ENCODE results near the gene NBR1. TPM values are rescaled to one million over a fixed set of nuclear protein-coding genes. Genes with fewer than 3 reads are reported as not detected.

The NBR1 gene
- total RNA-seq, 1 experiment from 2014 or later = 42.8 TPM

DNA sequence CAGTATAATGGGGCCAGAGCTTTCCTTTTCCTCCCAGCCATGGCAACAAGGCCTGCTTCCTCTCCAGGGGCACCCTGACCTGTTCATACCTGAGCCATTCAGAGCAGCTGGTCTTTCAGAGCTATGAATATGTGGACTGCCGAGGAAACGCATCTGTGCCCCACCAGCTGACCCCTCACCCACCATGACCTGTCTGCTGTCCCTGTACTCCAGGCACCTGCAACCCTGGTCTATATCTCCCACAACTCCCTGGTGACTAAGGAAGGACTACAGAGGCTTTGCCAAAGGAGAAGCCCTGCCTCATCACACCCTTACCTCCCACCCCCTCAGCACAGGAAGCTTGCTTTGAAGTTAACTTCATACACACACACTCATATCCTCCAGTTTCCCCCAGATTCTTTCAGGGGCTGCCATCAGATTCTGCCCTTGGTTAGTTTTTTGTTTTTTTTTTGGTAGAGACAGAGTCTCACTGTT lies 46.6 kb downstream of the NBR1 start:
- H3K27ac Mint-ChIP-seq = no peak overlapping the region
- POLR2A ChIA-PET = interaction anchor here (0.8 to 2.1 kb wide), 2 partner anchors 98 kb away, joined by 4 to 7 read pairs; no protein-coding TSS in a partner anchor

DNA sequence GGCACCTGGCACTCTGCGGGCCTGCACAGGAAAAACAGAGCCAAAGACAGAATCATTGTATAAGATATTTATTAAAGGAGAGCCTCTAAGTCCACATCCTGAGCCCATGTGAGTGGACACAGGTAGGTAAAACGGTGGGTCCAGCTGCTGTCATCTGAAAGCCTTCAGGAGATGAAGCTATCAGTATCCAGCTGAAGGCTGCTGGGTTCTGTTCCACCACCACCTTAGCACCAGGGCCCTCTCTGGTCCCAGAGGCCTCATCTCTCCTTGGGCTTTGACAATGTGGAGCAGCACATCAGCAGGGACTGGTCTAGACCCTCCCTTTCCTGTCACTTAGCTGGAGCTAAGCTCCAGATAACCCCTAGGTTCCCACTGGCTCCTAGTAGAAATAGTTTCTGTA lies 48.0 kb downstream of the NBR1 start:
- Mint-ChIP-seq H3K27me3 (ENCODE audit: low read depth) (no peaks in the 10 kb centered on the region), H3K9me3 (no peaks in the 10 kb centered on the region), H3K4me1 (no peaks in the 10 kb centered on the region), H3K27ac (no peak overlapping the region), H3K4me3 (no peak overlapping the region), H3K36me3 (no peaks in the 10 kb centered on the region)
- DNase-seq (ENCODE audit: low spot score) (no peak), ATAC-seq (no peak)
- TF ChIP-seq, protein P1, sequence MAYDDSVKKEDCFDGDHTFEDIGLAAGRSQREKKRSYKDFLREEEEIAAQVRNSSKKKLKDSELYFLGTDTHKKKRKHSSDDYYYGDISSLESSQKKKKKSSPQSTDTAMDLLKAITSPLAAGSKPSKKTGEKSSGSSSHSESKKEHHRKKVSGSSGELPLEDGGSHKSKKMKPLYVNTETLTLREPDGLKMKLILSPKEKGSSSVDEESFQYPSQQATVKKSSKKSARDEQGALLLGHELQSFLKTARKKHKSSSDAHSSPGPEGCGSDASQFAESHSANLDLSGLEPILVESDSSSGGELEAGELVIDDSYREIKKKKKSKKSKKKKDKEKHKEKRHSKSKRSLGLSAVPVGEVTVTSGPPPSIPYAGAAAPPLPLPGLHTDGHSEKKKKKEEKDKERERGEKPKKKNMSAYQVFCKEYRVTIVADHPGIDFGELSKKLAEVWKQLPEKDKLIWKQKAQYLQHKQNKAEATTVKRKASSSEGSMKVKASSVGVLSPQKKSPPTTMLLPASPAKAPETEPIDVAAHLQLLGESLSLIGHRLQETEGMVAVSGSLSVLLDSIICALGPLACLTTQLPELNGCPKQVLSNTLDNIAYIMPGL (CRISPR knock-in tag; IDR thresholded peaks at IDR 0.05) = no peak
- ChIA-PET POLR2A (interaction anchor here (2.1 kb wide), 1 partner anchor 97 kb away, joined by 7 read pairs; no protein-coding TSS in a partner anchor), CTCF (no interaction called here)

More for the DNA sequence above, 46.6 kb downstream of the NBR1 start:
- Mint-ChIP-seq H3K9me3 (no peaks in the 10 kb centered on the region), H3K36me3 (no peaks in the 10 kb centered on the region), H3K27me3 (ENCODE audit: low read depth) (no peaks in the 10 kb centered on the region), H3K4me1 (peaks cover 4% of the 10 kb centered on the region), H3K4me3 (no peak overlapping the region)
- TF ChIP-seq EMX1 (CRISPR knock-in tag; IDR thresholded peaks at IDR 0.05) (no peak), GTF2I (CRISPR knock-in tag; conservative IDR thresholded peaks at IDR 0.05) (no peak), FOXK1 (CRISPR knock-in tag; IDR thresholded peaks at IDR 0.05) (no peak)
- TF ChIP-seq, protein P2, sequence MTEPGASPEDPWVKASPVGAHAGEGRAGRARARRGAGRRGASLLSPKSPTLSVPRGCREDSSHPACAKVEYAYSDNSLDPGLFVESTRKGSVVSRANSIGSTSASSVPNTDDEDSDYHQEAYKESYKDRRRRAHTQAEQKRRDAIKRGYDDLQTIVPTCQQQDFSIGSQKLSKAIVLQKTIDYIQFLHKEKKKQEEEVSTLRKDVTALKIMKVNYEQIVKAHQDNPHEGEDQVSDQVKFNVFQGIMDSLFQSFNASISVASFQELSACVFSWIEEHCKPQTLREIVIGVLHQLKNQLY (CRISPR knock-in tag; IDR thresholded peaks at IDR 0.05) = no peak
- DNase-seq (ENCODE audit: low spot score) = no peak
- CTCF ChIA-PET = interaction anchor here (0.6 to 0.8 kb wide), 2 partner anchors 12 to 18 kb away, joined by 3 to 10 read pairs; no protein-coding TSS in a partner anchor
- ATAC-seq = no peak

DNA sequence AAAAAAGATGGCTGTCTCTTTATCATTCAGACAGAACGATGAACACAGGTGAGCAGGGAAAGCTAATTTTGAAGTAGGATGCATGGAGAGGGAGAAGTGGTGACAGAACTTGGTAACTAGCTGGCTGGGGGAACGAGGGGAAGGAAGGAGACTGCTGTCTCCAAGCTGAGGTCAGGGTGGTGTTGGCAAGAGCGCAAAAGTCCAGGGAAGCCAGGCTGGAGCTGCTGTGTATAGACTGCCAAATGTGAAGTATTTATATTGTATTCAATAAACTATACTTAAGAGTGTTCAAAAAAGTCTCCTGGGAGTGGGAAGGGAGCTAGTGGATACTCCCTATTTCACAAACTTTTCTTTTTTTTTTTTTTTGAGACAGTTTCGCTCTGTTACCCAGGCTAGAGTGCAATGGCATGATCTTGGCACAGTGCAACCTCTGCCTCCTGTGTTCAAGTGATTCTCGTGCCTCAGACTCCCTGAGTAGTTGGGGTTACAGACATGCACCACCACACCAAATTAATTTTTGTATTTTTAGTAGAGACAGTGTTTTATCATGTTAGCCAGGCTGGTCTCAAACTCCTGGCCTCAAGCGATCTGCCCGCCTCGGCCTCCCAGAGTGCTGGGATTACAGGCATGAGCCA lies 48.8 kb downstream of the NBR1 start:
- no peaks in the 10 kb centered on the region for H3K27me3 Mint-ChIP-seq (ENCODE audit: low read depth)
- H3K4me3 Mint-ChIP-seq = no peak overlapping the region
- ATAC-seq (no peak), DNase-seq (ENCODE audit: low spot score) (no peak)
- TF ChIP-seq ELF4 (CRISPR knock-in tag; IDR thresholded peaks at IDR 0.05; ENCODE audit: low read depth) (no peak), ZNF396 (CRISPR knock-in tag; IDR thresholded peaks at IDR 0.05; ENCODE audit: borderline replicate concordance) (no peak), JUN (CRISPR knock-in tag; IDR thresholded peaks at IDR 0.05) (no peak), ZNF423 (CRISPR knock-in tag; IDR thresholded peaks at IDR 0.05) (no peak)
- POLR2A ChIA-PET = interaction anchor here (0.6 to 2.1 kb wide), 3 partner anchors 89 to 302 kb away, joined by 3 to 7 read pairs (median 5); no protein-coding TSS in a partner anchor
- H3K36me3 Mint-ChIP-seq = no peaks in the 10 kb centered on the region
- CTCF ChIA-PET = interaction anchor here (1.0 to 1.1 kb wide), 2 partner anchors 8 to 198 kb away, joined by 3 to 6 read pairs; partner anchors contain the start of genes TMEM106A and VAT1
- H3K27ac Mint-ChIP-seq = no peak overlapping the region
- no peaks in the 10 kb centered on the region for H3K4me1 Mint-ChIP-seq
- H3K9me3 Mint-ChIP-seq = no peaks in the 10 kb centered on the region

DNA sequence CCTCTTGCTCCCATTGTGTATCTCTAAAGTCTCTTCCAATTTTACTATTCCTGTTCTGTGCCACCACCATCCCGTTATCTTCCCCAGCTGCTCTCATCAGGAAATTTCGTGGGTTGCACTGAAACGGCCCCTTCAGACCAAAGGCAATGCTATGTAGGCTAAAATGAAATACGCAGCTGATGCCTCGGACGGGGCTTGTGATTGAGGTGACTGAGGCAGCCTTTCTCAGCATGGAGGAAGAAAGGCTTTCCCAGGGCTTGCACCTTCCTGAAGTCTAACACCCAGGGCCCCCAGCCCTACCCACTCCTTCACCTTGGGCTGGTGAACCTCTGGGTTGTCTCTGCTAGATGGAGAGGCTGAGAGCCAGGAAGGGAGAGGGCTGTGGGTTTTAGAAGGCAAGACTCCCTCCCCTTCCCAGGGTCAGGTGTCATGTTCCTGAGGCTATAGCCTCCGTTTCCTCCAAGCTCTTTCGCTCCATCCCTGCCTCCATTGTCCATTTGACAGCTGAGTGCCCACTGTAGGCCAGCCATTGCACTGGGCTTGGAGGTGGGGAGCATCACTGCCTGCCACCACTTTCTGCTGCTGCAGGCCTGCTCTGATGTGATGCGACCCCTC lies 49.6 kb downstream of the NBR1 start:
- ChIA-PET POLR2A (interaction anchor here (0.7 kb wide), 1 partner anchor 303 kb away, joined by 3 read pairs; no protein-coding TSS in a partner anchor), CTCF (interaction anchor here (1.0 to 1.1 kb wide), 2 partner anchors 9 to 199 kb away, joined by 3 to 6 read pairs; partner anchors contain the start of genes TMEM106A and VAT1)
- H3K9me3 Mint-ChIP-seq = no peaks in the 10 kb centered on the region
- no peak for TF ChIP-seq NR2C2 (CRISPR knock-in tag; IDR thresholded peaks at IDR 0.05)
- no peak for TF ChIP-seq PRRX2 (CRISPR knock-in tag; IDR thresholded peaks at IDR 0.05)
- H3K4me3 Mint-ChIP-seq = no peak overlapping the region
- H3K36me3 Mint-ChIP-seq = no peaks in the 10 kb centered on the region
- H3K4me1 Mint-ChIP-seq = no peaks in the 10 kb centered on the region
- DNase-seq (ENCODE audit: low spot score) (no peak), ATAC-seq (no peak)
- no peaks in the 10 kb centered on the region for H3K27me3 Mint-ChIP-seq (ENCODE audit: low read depth)
- H3K27ac Mint-ChIP-seq = no peak overlapping the region

DNA sequence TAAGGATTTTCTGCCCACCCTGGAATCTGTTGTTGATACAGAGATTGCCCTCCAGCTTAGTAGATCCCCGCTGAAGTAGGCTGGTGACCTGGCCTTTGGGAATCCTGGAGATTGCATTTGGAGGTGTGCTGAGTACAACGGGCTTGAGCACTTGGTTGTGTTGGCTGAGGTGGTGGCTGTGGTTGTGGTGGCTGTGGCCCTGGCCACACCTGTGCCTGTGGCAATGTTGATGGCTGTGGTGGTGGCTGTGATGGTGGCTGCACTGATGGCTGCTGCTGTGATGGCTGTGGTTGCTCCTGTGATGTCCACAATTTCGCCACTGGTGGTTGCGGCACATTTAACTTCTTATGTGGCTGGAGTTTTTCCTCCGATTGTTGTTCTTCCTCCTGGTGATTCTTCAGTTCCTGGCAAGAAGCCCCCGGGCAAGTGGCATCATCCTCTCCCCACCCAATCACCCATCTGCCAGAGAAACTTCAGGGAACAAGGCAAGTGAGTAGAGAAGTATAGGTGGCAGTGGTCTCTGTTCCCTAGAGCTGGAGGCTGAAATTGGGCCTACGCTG lies 53.2 kb downstream of the NBR1 start:
- ChIA-PET CTCF (no interaction called here), POLR2A (interaction anchor here (0.6 to 1.0 kb wide), 2 partner anchors 40 to 898 kb away, joined by 4 to 7 read pairs; no protein-coding TSS in a partner anchor)
- Mint-ChIP-seq H3K4me3 (no peak overlapping the region), H3K27ac (no peak overlapping the region), H3K36me3 (no peaks in the 10 kb centered on the region), H3K27me3 (ENCODE audit: low read depth) (no peaks in the 10 kb centered on the region), H3K9me3 (no peaks in the 10 kb centered on the region), H3K4me1 (no peaks in the 10 kb centered on the region)
- ATAC-seq = no peak
- no peak for DNase-seq (ENCODE audit: low spot score)
- TF ChIP-seq, protein P3, sequence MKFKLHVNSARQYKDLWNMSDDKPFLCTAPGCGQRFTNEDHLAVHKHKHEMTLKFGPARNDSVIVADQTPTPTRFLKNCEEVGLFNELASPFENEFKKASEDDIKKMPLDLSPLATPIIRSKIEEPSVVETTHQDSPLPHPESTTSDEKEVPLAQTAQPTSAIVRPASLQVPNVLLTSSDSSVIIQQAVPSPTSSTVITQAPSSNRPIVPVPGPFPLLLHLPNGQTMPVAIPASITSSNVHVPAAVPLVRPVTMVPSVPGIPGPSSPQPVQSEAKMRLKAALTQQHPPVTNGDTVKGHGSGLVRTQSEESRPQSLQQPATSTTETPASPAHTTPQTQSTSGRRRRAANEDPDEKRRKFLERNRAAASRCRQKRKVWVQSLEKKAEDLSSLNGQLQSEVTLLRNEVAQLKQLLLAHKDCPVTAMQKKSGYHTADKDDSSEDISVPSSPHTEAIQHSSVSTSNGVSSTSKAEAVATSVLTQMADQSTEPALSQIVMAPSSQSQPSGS (CRISPR knock-in tag; IDR thresholded peaks at IDR 0.05; ENCODE audit: borderline replicate concordance, low read depth) = no peak
- TF ChIP-seq HMGA2 (CRISPR knock-in tag; IDR thresholded peaks at IDR 0.05) (no peak), ETV6 (CRISPR knock-in tag; IDR thresholded peaks at IDR 0.05) (no peak), TCF7 (CRISPR knock-in tag; IDR thresholded peaks at IDR 0.05; ENCODE audit: low read depth) (no peak), EMX1 (CRISPR knock-in tag; IDR thresholded peaks at IDR 0.05) (no peak), NR1H2 (CRISPR knock-in tag; IDR thresholded peaks at IDR 0.05) (no peak), SOX15 (CRISPR knock-in tag; IDR thresholded peaks at IDR 0.05) (no peak), IRF2 (CRISPR knock-in tag; IDR thresholded peaks at IDR 0.05; ENCODE audit: borderline replicate concordance, low read depth) (no peak)
- TF ChIP-seq, protein P1 (CRISPR knock-in tag; IDR thresholded peaks at IDR 0.05) = no peak
